Keratinocyte (primary cell): ENCODE results near the gene HEPACAM2. TPM values are rescaled to one million over a fixed set of nuclear protein-coding genes. Genes with fewer than 3 reads are reported as not detected.

Experiments
- DNase-seq: peaks from one replicate; pipeline ENCODE4 v3.0.0-alpha.2; 2011; ENCODE audit warnings: low read depth, missing footprints, low spot score
- FAIRE-seq: peaks from 2 replicates; lab custom pipeline; 2011; peaks lifted over from hg19 to GRCh38; lab: Jason Lieb, UNC
- H2AFZ ChIP-seq: 2 replicates; pipeline ENCODE4 v1.6.0; 2012; ENCODE audit warnings: low read length, control low read depth, inconsistent platforms; ENCODE audit not compliant: control insufficient read depth
- H3K27ac ChIP-seq: 2 replicates; pipeline ENCODE4 v1.5.1; 2011; ENCODE audit warnings: low read length; ENCODE audit not compliant: control insufficient read depth, insufficient read depth
- H3K27me3 ChIP-seq: 3 replicates; pipeline ENCODE4 v1.6.0; 2011; ENCODE audit warnings: low read length; ENCODE audit not compliant: control insufficient read depth, insufficient read depth; ENCODE audit errors: extremely low read depth
- H3K36me3 ChIP-seq, 2 experiments: 2 replicates in 1 of 2; 3 replicates in 1 of 2; pipeline ENCODE4 v1.5.1; 2011; ENCODE audit warnings: low read length in 2 of 2, mild to moderate bottlenecking in 1 of 2; ENCODE audit not compliant: control insufficient read depth in 2 of 2, insufficient read depth in 2 of 2; ENCODE audit errors: extremely low read depth in 1 of 2
- H3K4me1 ChIP-seq: 3 replicates; pipeline ENCODE4 v1.5.1; 2011; ENCODE audit warnings: low read length; ENCODE audit not compliant: control insufficient read depth, insufficient read depth; ENCODE audit errors: extremely low read depth
- H3K4me2 ChIP-seq: 3 replicates; pipeline ENCODE4 v1.6.0; 2011; ENCODE audit warnings: low read depth, low read length; ENCODE audit not compliant: control insufficient read depth, insufficient read depth; ENCODE audit errors: extremely low read depth
- H3K4me3 ChIP-seq, 3 experiments: fragments of 200-600 bp in 1 of 3; sonication (generic) in 1 of 3; 2 replicates in 2 of 3; 3 replicates in 1 of 3; pipeline ENCODE4 v1.5.1; 2011 to 2016; ENCODE audit warnings: low read length in 3 of 3, mild to moderate bottlenecking in 3 of 3, control low read depth in 2 of 3, inconsistent platforms in 1 of 3, low read depth in 1 of 3, mixed read lengths in 1 of 3, mixed run types in 1 of 3, moderate library complexity in 1 of 3; ENCODE audit not compliant: control insufficient read depth in 2 of 3, insufficient read depth in 2 of 3; ENCODE audit errors: extremely low read depth in 1 of 3
- H3K79me2 ChIP-seq: 2 replicates; pipeline ENCODE4 v1.6.0; 2012; ENCODE audit warnings: low read length; ENCODE audit not compliant: control insufficient read depth, insufficient read depth
- H3K9ac ChIP-seq: 3 replicates; pipeline ENCODE4 v1.6.0; 2011; ENCODE audit warnings: low read length; ENCODE audit not compliant: control insufficient read depth, insufficient read depth; ENCODE audit errors: extremely low read depth
- H3K9me1 ChIP-seq: 3 replicates; pipeline ENCODE4 v1.6.0; 2011; ENCODE audit warnings: low read length; ENCODE audit not compliant: control insufficient read depth, insufficient read depth; ENCODE audit errors: extremely low read depth
- H3K9me3 ChIP-seq: 2 replicates; pipeline ENCODE4 v1.5.1; 2012; ENCODE audit warnings: low read depth, low read length; ENCODE audit not compliant: control insufficient read depth
- H4K20me1 ChIP-seq: 3 replicates; pipeline ENCODE4 v1.6.0; 2011; ENCODE audit warnings: low read length; ENCODE audit not compliant: control insufficient read depth, insufficient read depth; ENCODE audit errors: extremely low read depth
- CTCF ChIP-seq, 3 experiments: IDR thresholded peaks in 1 of 3; conservative IDR thresholded peaks in 1 of 3; optimal IDR thresholded peaks in 1 of 3; 2 replicates in 2 of 3; 3 replicates in 1 of 3; pipeline versions ENCODE3 to v1.5.1; 2011; ENCODE audit warnings: low read length in 3 of 3, mild to moderate bottlenecking in 3 of 3, moderate library complexity in 2 of 3, control low read depth in 1 of 3, inconsistent platforms in 1 of 3; ENCODE audit not compliant: insufficient read depth in 2 of 3; ENCODE audit errors: extremely low read depth in 1 of 3
- EZH2 ChIP-seq: IDR thresholded peaks from one replicate; pipeline ENCODE4 v1.6.1; 2012; ENCODE audit warnings: inconsistent platforms, mild to moderate bottlenecking, low read length, moderate library complexity
- dilution Hi-C: fragments of 300-500 bp; cut with MboI; formaldehyde crosslinking; loops from one replicate; pipeline ENCODE4 v1.7.0; 2020; ENCODE audit warnings: low sequenced_read_pairs; ENCODE audit not compliant: extremely low pct_ligation_motif_present
- polyA plus RNA-seq, 5 experiments: library from polyadenylated mRNA; depleted of rRNA in 3 of 5; stranded (reverse) in 3 of 5; stranded (forward) in 1 of 5; unstranded in 1 of 5; fragments of >200 nt; gene quantifications; 1 replicate in 1 of 5; 2 replicates in 3 of 5; 3 replicates in 1 of 5; pipeline versions ENCODE4 v1.2.1 to v1.2.3, GENCODE V29; 2011 to 2012; ENCODE audit warnings: missing spikeins in 2 of 5, low read depth in 1 of 5, low replicate concordance in 1 of 5

HEPACAM2 gene
- polyA plus RNA-seq, 1 donor (not counting 4 experiments of a cell fraction or from before 2014, with no cell fraction given) = not detected

GRCh38 chr7:93238131-93238530, 11.9 kb upstream of the HEPACAM2 start:
- H3K9me1 ChIP-seq = no peaks in the 10 kb centered on the region
- no peak overlapping the region for H3K4me3 ChIP-seq
- DNase-seq = no peak
- H4K20me1 ChIP-seq = no peaks in the 10 kb centered on the region
- TF ChIP-seq CTCF (optimal IDR thresholded peaks at IDR 0.05 in 1 of 3, IDR thresholded peaks at IDR 0.05 in 1 of 3, conservative IDR thresholded peaks at IDR 0.05 in 1 of 3; ENCODE audit: extremely low read depth in 1 of 3, insufficient read depth in 2 of 3, low read length in 3 of 3) = no peak
- no peak for TF ChIP-seq EZH2
- no peaks in the 10 kb centered on the region for H3K36me3 ChIP-seq
- FAIRE-seq = no peak
- peaks cover 10% of the 10 kb centered on the region for H3K79me2 ChIP-seq
- H3K27me3 ChIP-seq = no peaks in the 10 kb centered on the region
- H3K9me3 ChIP-seq = no peaks in the 10 kb centered on the region
- dilution Hi-C loops = no loop called here
- no peak overlapping the region for H3K27ac ChIP-seq
- H3K4me1 ChIP-seq = peaks cover 3% of the 10 kb centered on the region
- H3K4me2 ChIP-seq = no peak overlapping the region
- no peak overlapping the region for H2AFZ ChIP-seq
- no peak overlapping the region for H3K9ac ChIP-seq

- TF ChIP-seq EZH2 (no peak), CTCF (optimal IDR thresholded peaks at IDR 0.05 in 1 of 3, IDR thresholded peaks at IDR 0.05 in 1 of 3, conservative IDR thresholded peaks at IDR 0.05 in 1 of 3; ENCODE audit: extremely low read depth in 1 of 3, insufficient read depth in 2 of 3, low read length in 3 of 3) (no peak)
- DNase-seq = no peak
- no peak for FAIRE-seq
- Histone ChIP-seq H3K27me3 (no peaks in the 10 kb centered on the region), H3K36me3 (no peaks in the 10 kb centered on the region), H3K4me2 (no peak overlapping the region), H3K27ac (no peak overlapping the region), H3K79me2 (peaks cover 16% of the 10 kb centered on the region), H3K4me3 (no peak overlapping the region), H2AFZ (no peak overlapping the region), H3K9ac (no peak overlapping the region), H3K4me1 (peaks cover 10% of the 10 kb centered on the region), H3K9me1 (no peaks in the 10 kb centered on the region), H3K9me3 (no peaks in the 10 kb centered on the region), H4K20me1 (no peaks in the 10 kb centered on the region)
- dilution Hi-C loops = no loop called here
These were observed 9.3 kb upstream of the HEPACAM2 start for GRCh38 chr7:93235541-93235940.
